Left ventricle myocardium superior (tissue), 1 donor: Measurements from ENCODE around the gene CST8. TPM values are rescaled to one million over a fixed set of nuclear protein-coding genes. Genes with fewer than 3 reads are reported as not detected.
"Not testable (repeated sequence)": the region's sequence is repeated elsewhere in the genome, so short reads cannot be mapped to it uniquely, and the experiment has no call there.

Experiments used
- ATAC-seq: fragments of 200-7000 bp; cut with Tn5 transposase; one replicate; pipeline ENCODE4 v1.9.1; 2020; ENCODE audit warnings: mild to moderate bottlenecking, moderate library complexity
- DNase-seq: peaks from one replicate; pipeline ENCODE4 v3.0.0-alpha.2; 2020
- intact Hi-C: fragments of 100-400 bp; cut with micrococcal nuclease; formaldehyde crosslinking; loops from one replicate; pipeline ENCODE4 v1.11.0; 2022
- total RNA-seq: library from RNA; stranded (reverse); fragmentation: NEBNext Ultra II Directional; extraction: Animal tissue kit (Norgen Biotek cat#: 25700); gene quantifications from one replicate; pipeline ENCODE4 v1.2.1, GENCODE V29; 2021
- donor health status: DM: no; HTN: yes; CAD: no; lungs with severe emphysema.

The CST8 gene
- total RNA-seq, 1 donor from 2014 or later = not detected

- intact Hi-C loops, ATAC-seq, DNase-seq: not testable (repeated sequence)
These were observed 18.6 kb upstream of the CST8 start for GRCh38 chr20:23472306-23472705.

DNA sequence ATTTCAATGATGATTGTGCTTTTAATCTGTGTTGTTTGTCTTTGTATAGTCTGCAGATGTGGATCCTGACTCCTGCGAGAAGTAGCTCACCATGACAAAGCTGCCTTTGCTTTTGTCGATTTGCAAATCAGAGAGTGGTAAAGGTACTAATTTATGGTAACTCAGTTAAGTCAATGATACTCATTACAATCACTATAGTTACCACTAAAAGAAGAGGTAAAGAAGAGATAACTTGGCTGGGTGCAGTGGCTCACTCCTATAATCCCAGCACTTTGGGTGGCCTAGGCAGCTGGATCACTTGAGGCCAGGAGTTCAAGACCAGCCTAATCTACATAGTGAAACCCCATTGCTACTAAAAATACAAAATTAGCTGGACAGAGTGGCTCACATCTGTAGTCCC, 17.6 kb upstream of the CST8 start:
- intact Hi-C loops, DNase-seq, ATAC-seq: not testable (repeated sequence)

DNA sequence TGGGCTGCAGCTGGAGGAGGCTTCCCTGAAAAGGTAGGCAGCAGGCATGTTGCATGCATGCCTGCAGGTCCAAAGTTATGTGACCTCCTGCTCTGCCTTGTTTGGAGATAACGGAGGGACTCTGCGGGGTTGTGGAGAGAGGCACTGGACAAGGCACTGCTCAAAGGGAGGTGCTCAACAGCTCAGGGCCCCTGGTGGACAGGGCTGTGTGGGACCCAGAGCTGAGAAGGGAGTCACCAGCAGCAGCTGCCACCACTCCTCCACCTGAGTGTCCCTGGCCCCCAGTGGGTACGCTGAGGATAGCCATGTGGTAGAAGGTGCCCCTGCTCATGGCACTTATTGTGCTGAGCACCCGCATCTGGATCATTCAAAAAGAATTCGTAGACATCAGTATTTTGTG, 15.5 kb upstream of the CST8 start:
- DNase-seq = no peak
- intact Hi-C loops = no loop called here
- ATAC-seq = no peak

- ATAC-seq = no peak
- intact Hi-C loops = no loop called here
These were observed 14.7 kb upstream of the CST8 start for GRCh38 chr20:23476015-23476754.

DNA sequence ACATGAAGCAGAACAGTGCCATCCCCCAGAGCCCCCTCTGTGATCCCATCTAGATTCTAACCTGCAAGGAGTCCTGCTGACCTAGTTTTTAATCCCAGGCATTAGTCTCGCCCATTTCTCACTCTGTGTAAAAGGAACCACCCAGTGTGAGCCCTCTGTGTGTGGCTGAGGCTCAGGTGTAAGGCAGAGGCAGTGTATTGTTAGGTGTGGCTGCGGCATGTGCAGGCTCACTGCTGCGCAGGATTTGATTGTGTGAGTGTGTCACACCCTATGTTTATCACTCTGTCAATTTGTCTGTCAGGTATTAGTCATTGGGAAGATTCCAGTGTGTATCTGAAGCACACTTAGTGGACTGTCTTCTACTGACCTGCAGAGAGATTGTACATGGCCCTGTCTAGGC, 13.7 kb upstream of the CST8 start:
- ATAC-seq = no peak

More at GRCh38 chr20:23476015-23476754, 14.7 kb upstream of the CST8 start:
- DNase-seq = no peak

GRCh38 chr20:23479043-23479442, 11.9 kb upstream of the CST8 start:
- intact Hi-C loops = no loop called here
- ATAC-seq (no peak), DNase-seq (no peak)

More for the DNA sequence above, 13.7 kb upstream of the CST8 start:
- no peak for DNase-seq
- intact Hi-C loops = no loop called here

GRCh38 chr20:23482138-23482537, 8.8 kb upstream of the CST8 start:
- no peak for DNase-seq
- no peak for ATAC-seq
- intact Hi-C loops = no loop called here

- no peak for DNase-seq
- intact Hi-C loops = no loop called here
- no peak for ATAC-seq
These were observed 6.8 kb upstream of the CST8 start for GRCh38 chr20:23484081-23484480.

DNA sequence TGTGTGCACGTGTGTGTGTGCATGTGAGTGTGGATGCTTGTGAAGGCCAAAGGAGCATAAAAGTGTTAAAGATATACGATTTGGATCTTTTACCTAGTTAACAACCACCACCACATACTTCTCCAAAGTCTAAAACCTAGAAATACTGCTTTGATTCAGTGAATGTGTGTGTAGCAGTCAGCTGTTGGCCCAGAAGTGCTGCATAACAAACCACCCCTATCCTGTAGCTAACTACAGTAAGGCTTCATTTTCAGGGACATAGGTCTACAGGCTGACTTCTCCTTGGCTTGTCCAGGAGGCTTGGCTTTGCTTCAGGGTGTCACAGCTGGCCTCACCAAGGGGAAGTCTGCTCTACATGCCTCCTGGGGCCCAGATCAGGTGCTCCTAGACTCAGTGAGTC, 2.4 kb upstream of the CST8 start:
- ATAC-seq = no peak
- no peak for DNase-seq
- intact Hi-C loops = no loop called here

DNA sequence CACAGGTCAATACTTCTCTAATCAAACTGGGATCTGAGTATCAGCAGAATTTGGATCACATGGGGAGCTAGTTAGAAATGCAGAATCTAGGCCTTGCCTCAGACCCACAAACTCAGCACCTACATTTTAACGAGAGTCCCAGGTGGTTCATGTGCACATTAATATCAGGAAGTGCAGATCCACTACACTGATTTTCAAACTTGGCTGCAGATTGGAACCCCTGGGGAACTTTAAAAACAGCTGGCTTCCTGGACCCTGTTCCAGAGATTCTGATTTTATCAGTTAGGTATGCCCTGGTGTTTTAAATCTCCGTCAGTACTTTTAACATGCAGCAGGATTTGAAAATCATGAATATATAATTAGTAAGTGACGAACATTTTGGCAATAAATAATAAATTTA, 1.9 kb upstream of the CST8 start:
- intact Hi-C loops = no loop called here
- ATAC-seq (no peak), DNase-seq (no peak)

DNA sequence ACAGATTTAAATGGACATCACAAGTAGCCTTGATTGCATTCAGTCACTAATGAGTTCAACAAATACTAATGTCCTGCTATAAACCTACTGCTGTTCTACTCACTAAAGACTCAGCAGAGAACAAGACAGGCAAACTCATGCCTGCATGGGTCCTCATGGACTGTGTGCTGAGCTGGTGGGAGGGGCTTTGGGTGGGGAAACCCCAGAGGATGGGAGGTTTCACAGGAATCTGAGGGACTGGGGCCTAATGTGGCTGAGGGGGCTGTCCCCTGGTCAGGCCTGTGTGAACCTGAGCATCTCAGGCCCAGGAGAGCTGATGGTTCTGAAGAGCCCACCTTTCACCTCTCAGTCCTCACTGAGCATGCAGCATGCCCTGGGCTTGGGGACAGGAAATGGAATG, 1.4 kb downstream of the CST8 start:
- DNase-seq (no peak), ATAC-seq (no peak)
- intact Hi-C loops = no loop called here

- ATAC-seq = no peak
- intact Hi-C loops = no loop called here
These were observed 2.4 kb downstream of the CST8 start for GRCh38 chr20:23493172-23493772.

GRCh38 chr20:23497536-23497935, 6.6 kb downstream of the CST8 start:
- ATAC-seq = no peak
- no peak for DNase-seq
- intact Hi-C loops = no loop called here

More at GRCh38 chr20:23493172-23493772, 2.4 kb downstream of the CST8 start:
- DNase-seq = no peak

GRCh38 chr20:23501926-23502325, 11.0 kb downstream of the CST8 start:
- no peak for DNase-seq
- intact Hi-C loops = no loop called here
- ATAC-seq = no peak

DNA sequence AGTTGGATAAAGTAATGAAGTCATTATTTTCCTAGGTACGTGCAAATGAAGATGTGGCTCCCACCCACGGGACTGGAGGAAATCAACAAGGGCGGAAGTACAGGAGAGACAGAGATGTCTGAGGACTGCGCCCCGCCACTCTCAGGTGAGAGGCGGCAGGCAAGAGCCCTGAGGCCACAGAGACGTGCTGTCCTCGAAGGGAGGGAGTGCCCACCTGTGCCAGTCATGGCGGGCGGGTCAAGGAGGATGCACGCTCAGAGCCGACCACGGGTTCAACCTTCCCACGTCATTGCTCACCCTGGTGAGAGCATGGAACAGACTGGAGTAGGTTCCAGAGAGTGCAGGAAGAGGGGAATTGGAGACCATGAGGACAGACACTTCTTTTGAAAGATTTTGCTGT, 12.7 kb downstream of the CST8 start:
- intact Hi-C loops = no loop called here
- DNase-seq (no peak), ATAC-seq (no peak)

DNA sequence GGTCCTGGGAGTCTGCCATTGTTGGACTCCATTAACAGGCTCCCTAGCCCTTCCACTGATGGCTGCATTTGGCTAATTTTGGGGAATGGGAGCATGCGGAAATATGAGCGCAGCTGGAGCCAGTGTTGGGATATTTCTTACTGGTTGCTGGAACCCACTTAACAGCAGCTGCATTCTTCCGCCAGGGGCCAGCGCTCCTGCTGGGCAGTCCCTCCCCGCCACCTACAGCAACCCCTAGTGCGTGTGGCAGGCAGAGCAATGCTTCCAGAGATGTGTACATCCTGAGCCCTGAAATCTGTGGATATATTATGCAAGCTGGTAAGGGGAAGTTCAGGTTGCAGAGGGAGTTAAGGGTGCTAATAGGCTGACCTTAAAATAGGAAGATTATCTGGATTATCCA, 16.4 kb downstream of the CST8 start:
- no peak for DNase-seq
- intact Hi-C loops = no loop called here
- ATAC-seq = no peak

GRCh38 chr20:23508449-23509229, 17.7 kb downstream of the CST8 start:
- ATAC-seq (no peak), DNase-seq (no peak)
- intact Hi-C loops = no loop called here

GRCh38 chr20:23509247-23509913, 18.5 kb downstream of the CST8 start:
- intact Hi-C loops = no loop called here
- DNase-seq (no peak), ATAC-seq (no peak)

DNA sequence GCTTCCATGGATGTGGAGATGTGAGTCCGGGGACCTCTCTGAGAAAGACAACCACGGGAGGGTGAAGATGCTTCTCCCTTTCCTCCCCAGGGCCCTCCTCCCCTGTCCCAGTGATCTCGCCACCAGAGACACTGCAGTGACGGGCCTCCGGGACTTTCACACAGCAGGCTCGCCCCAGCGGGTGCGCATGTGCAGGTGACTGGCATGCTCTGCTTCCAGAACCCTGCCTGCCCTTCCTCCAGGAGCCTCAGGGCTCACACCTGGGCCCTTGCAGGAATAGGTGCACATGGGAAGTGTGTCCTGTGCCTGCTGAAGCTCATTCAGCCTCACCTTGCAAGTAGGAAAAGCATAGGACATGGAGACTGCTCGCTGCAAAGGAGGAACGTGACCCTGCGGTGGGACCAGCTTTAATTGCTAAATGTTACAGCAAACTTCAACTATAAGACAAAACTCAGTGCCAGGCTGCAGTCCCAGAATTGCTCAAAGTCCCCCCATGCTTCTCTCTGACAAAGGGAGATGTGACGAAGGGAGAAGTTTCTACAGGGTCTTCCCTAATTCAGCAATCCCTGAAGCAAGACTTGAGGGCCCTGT, 19.2 kb downstream of the CST8 start:
- intact Hi-C loops = no loop called here
- ATAC-seq = no peak

More for the DNA sequence above, 19.2 kb downstream of the CST8 start:
- no peak for DNase-seq
